GM18519 (cell line): ENCODE data around the gene PRRT3.
"Not testable (repeated sequence)": the region's sequence is repeated elsewhere in the genome, so short reads cannot be mapped to it uniquely, and the experiment has no call there.

Source experiments
- ATAC-seq: cut with Tn5 transposase; IDR thresholded peaks from one replicate; pipeline ENCODE4 v1.9.1; 2021; ENCODE audit warnings: mild to moderate bottlenecking, moderate library complexity; ENCODE audit not compliant: unreplicated experiment, low FRiP score

Gene PRRT3

GRCh38 chr3:9899289-9899791 is 52.9 kb downstream of the PRRT3 start:
- no peak for ATAC-seq

GRCh38 chr3:9898467-9899241 is 53.6 kb downstream of the PRRT3 start:
- ATAC-seq = no peak

- no peak for ATAC-seq
Observed at GRCh38 chr3:9897408-9898372, 54.5 kb downstream of the PRRT3 start.

DNA sequence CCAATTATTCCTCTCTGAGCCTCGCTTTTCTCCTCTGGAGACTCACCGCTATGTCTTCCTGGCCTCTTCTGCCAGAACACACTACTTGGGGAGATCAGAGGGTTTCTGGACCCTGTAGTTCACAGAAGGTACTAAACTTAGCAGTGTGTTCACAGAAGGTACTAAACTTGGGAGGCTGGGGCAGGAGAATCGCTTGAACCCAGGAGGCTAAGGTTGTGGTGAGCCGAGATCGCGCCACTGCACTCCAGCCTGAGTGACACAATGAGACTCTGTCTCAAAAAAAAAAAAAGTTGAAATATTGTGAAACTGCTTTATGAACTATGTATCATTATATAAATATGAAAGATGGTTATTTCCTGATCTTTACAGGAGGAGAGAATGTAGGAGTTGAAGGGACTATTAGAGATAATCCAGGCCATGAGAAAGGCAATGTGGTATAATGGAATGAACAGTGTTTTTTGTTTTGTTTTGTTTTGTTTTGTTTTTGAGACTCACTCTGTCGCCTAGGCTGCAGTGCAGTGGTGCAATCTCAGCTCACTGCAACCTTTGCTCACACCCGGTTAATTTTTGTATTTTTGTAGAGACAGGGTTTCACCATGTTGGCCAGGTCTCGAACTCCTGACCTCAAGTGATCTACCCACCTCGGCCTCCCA is 55.3 kb downstream of the PRRT3 start:
- not testable (repeated sequence) for ATAC-seq

GRCh38 chr3:9895715-9896114 is 56.5 kb downstream of the PRRT3 start:
- not testable (repeated sequence) for ATAC-seq
